Karpas-422 (cell line): ENCODE results near the gene ANKRD13D. TPM values are rescaled to one million over a fixed set of nuclear protein-coding genes. Genes with fewer than 3 reads are reported as not detected.

Experiments
- DNase-seq: peaks from one replicate; pipeline ENCODE4 v3.0.0-alpha.2; 2015
- H2AFZ ChIP-seq: fragments of 200-600 bp; sonication (generic); 2 replicates; pipeline ENCODE4 v1.6.1; 2014; ENCODE audit warnings: antibody characterized with exemption, low read length, mixed read lengths
- H3K27ac ChIP-seq: fragments of 200-600 bp; sonication (generic); 2 replicates; pipeline ENCODE4 v1.5.1; 2014; ENCODE audit warnings: mild to moderate bottlenecking, low read length, moderate library complexity
- H3K27me3 ChIP-seq: fragments of 200-600 bp; sonication (generic); 2 replicates; pipeline ENCODE4 v1.6.1; 2014; ENCODE audit warnings: low read length, mixed read lengths
- H3K36me3 ChIP-seq: fragments of 200-600 bp; sonication (generic); 2 replicates; pipeline ENCODE4 v1.6.1; 2014; ENCODE audit warnings: low read length, mixed read lengths; ENCODE audit not compliant: insufficient read depth
- H3K4me1 ChIP-seq: fragments of 200-600 bp; sonication (generic); 2 replicates; pipeline ENCODE4 v1.6.1; 2014; ENCODE audit warnings: mild to moderate bottlenecking, low read length, mixed read lengths
- H3K4me2 ChIP-seq: fragments of 200-600 bp; sonication (generic); 2 replicates; pipeline ENCODE4 v1.6.1; 2014; ENCODE audit warnings: low read length, low read depth, mild to moderate bottlenecking; ENCODE audit not compliant: poor library complexity, severe bottlenecking
- H3K4me3 ChIP-seq: fragments of 200-600 bp; sonication (generic); 2 replicates; pipeline ENCODE4 v1.5.1; 2014; ENCODE audit warnings: mild to moderate bottlenecking, antibody characterized with exemption, low read length, mixed read lengths
- H3K79me2 ChIP-seq: fragments of 200-600 bp; sonication (generic); 2 replicates; pipeline ENCODE4 v1.6.1; 2014; ENCODE audit warnings: mild to moderate bottlenecking, low read length, mixed read lengths
- H3K9ac ChIP-seq: fragments of 200-600 bp; sonication (generic); 2 replicates; pipeline ENCODE4 v1.6.0; 2014; ENCODE audit warnings: low read length
- H3K9me2 ChIP-seq: fragments of 200-600 bp; sonication (generic), shearing (Covaris generic); replicated peaks from 2 replicates; pipeline ENCODE4 v1.6.0; 2014; ENCODE audit warnings: mild to moderate bottlenecking, low read length, moderate library complexity; ENCODE audit not compliant: insufficient read depth
- H3K9me3 ChIP-seq: fragments of 300-700, 200-600 bp; sonication (generic); 2 replicates; pipeline ENCODE4 v1.6.1; 2014; ENCODE audit warnings: low read length, mixed read lengths
- H4K20me1 ChIP-seq: fragments of 200-600 bp; sonication (generic); 2 replicates; pipeline ENCODE4 v1.6.1; 2014; ENCODE audit warnings: mild to moderate bottlenecking, antibody characterized with exemption, low read length, low read depth; ENCODE audit not compliant: insufficient read depth
- total RNA-seq: library from RNA; depleted of rRNA; stranded (reverse); fragments of >200 nt; shearing (Covaris generic); gene quantifications from 2 replicates; pipeline ENCODE4 v1.2.3, GENCODE V29; 2014; ENCODE audit warnings: low replicate concordance

Gene ANKRD13D
- total RNA-seq, 1 experiment from 2014 or later: 31.3 TPM

GRCh38 chr11:67274768-67275605 lies 14.1 kb upstream of the ANKRD13D start:
- peak overlapping the region; percentile 88 for H3K4me2 ChIP-seq
- no peak overlapping the region for H2AFZ ChIP-seq
- H3K27ac ChIP-seq: peak overlapping the region; percentile 98
- no peaks in the 10 kb centered on the region for H3K27me3 ChIP-seq
- peaks cover 11% of the 10 kb centered on the region; the same call in 1 of the 2 replicates for H3K36me3 ChIP-seq
- DNase-seq: no peak
- H3K79me2 ChIP-seq: peaks cover 87% of the 10 kb centered on the region
- no peak overlapping the region for H3K4me3 ChIP-seq
- H3K9me3 ChIP-seq: no peaks in the 10 kb centered on the region
- peak overlapping the region; percentile 27 for H3K9ac ChIP-seq
- H3K9me2 ChIP-seq: no peaks in the 10 kb centered on the region
- H4K20me1 ChIP-seq: no peaks in the 10 kb centered on the region; the same call in 1 of the 2 replicates
- H3K4me1 ChIP-seq: peaks cover 82% of the 10 kb centered on the region

DNA sequence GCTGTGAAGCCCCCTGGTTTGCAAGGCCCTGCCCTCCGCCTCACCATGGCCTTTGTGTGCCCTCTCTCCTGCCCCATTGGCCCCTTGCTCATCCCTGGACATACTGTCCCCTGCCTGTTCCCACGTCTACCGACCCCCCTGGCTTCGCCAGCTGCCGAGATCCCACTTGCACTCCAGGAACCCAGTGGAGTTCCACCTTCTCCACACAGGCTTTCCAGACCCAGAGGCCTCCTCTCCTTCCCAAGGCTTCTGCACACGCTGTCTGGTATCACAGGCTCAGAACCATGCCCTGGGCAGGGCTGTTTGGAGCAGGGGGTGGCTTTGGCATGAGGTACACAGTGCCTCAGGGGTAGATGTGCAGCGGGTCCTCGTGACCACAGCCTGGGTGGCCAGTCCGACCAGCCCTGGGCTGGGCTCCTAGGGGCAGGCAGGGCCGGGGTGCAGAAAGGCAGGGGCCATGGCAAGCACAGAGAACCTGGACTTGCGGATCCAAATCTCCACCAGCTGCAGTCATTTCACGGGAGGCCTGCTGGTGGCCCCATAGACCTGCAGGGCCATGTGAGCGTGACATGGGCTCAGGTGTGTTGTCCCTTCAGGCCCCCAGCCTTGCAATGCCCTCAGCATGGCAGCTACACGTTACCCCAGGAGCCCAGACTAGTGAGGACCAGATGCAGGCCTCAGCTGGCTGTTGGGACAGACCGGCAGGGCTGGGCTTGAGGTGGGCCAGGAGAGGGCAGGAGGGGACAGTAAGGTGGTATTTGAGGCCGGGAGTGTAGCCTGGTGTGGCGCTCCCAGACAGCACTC lies 13.3 kb upstream of the ANKRD13D start:
- no peaks in the 10 kb centered on the region for H3K9me3 ChIP-seq
- no peaks in the 10 kb centered on the region for H4K20me1 ChIP-seq
- peaks cover 11% of the 10 kb centered on the region; the same call in 1 of the 2 replicates for H3K36me3 ChIP-seq
- H3K9me2 ChIP-seq: no peaks in the 10 kb centered on the region
- no peak overlapping the region for H2AFZ ChIP-seq
- DNase-seq: peak; percentile 64
- peak overlapping the region; percentile 49 for H3K9ac ChIP-seq
- H3K4me2 ChIP-seq: peak overlapping the region; percentile 88
- H3K27me3 ChIP-seq: no peaks in the 10 kb centered on the region
- H3K79me2 ChIP-seq: peaks cover 79% of the 10 kb centered on the region
- peak overlapping the region; percentile 98 for H3K27ac ChIP-seq
- H3K4me3 ChIP-seq: no peak overlapping the region
- peaks cover 74% of the 10 kb centered on the region for H3K4me1 ChIP-seq

- peaks cover 69% of the 10 kb centered on the region for H3K79me2 ChIP-seq
Measured at GRCh38 chr11:67276781-67277230, 12.3 kb upstream of the ANKRD13D start.

GRCh38 chr11:67277231-67277961 lies 11.7 kb upstream of the ANKRD13D start:
- peaks cover 11% of the 10 kb centered on the region; the same call in 1 of the 2 replicates for H3K36me3 ChIP-seq
- H3K79me2 ChIP-seq: peaks cover 63% of the 10 kb centered on the region
- no peaks in the 10 kb centered on the region for H3K9me3 ChIP-seq
- no peak overlapping the region for H2AFZ ChIP-seq
- H3K9me2 ChIP-seq: no peaks in the 10 kb centered on the region
- H3K27me3 ChIP-seq: no peaks in the 10 kb centered on the region
- H3K27ac ChIP-seq: peak overlapping the region; percentile 98
- no peaks in the 10 kb centered on the region for H4K20me1 ChIP-seq
- peak overlapping the region; percentile 94 for H3K9ac ChIP-seq
- peak overlapping the region; percentile 88 for H3K4me2 ChIP-seq
- peaks cover 58% of the 10 kb centered on the region for H3K4me1 ChIP-seq
- peak; percentile 97 for DNase-seq
- H3K4me3 ChIP-seq: peak overlapping the region; percentile 68

More at GRCh38 chr11:67276781-67277230, 12.3 kb upstream of the ANKRD13D start:
- no peaks in the 10 kb centered on the region for H3K27me3 ChIP-seq
- peak; percentile 72 for DNase-seq
- H3K9ac ChIP-seq: peak overlapping the region; percentile 94
- peak overlapping the region; percentile 88 for H3K4me2 ChIP-seq
- H3K36me3 ChIP-seq: peaks cover 11% of the 10 kb centered on the region; the same call in 1 of the 2 replicates
- H3K9me3 ChIP-seq: no peaks in the 10 kb centered on the region
- H3K27ac ChIP-seq: peak overlapping the region; percentile 98
- H3K4me3 ChIP-seq: peak overlapping the region; percentile 68
- H2AFZ ChIP-seq: no peak overlapping the region
- peaks cover 64% of the 10 kb centered on the region for H3K4me1 ChIP-seq
- no peaks in the 10 kb centered on the region for H3K9me2 ChIP-seq
- H4K20me1 ChIP-seq: no peaks in the 10 kb centered on the region

DNA sequence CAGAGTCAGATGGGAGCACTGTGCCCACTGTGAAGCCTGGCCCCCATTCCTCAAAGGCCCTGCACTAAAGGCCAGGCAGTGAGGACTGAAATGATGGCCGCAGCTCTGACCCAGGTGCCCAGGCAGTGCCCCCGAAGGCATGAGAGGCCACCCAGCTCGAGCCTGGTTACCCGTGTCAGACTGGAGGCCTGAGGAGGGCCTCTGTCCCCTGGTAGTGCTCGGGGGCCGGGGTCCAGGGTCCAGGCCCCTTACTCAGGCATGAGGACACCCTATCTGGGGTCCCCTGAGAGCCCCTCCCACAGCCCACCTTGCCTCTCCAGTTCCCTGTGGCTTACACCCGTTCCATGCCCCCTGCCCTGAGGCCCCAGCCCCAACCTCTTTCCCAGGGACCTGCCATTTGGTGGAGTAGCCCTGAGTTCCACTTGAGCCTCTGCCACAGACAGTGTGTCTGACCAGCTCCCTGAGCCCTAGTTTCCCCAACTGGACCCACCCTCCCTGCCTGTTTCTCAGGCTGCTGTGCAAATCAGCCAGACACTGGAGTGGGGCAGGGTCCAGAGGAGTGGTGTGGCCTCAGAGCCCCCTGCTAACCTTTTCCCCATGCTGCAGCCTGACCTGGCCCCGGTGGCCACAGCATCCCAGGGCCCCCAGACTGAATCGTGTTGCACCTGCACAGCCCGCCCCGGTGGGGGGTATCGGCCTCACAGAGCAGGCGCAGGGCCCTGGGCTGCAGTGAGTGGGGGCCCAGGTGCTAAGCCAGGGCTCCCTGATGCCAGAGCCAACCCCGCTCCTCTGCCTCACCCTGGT lies 10.8 kb upstream of the ANKRD13D start:
- H2AFZ ChIP-seq: no peak overlapping the region
- H3K4me2 ChIP-seq: peak overlapping the region; percentile 88
- no peaks in the 10 kb centered on the region for H4K20me1 ChIP-seq
- H3K4me1 ChIP-seq: peaks cover 49% of the 10 kb centered on the region
- no peaks in the 10 kb centered on the region for H3K27me3 ChIP-seq
- H3K9me2 ChIP-seq: no peaks in the 10 kb centered on the region
- H3K27ac ChIP-seq: peak overlapping the region; percentile 98
- H3K9ac ChIP-seq: peak overlapping the region; percentile 94
- DNase-seq: no peak
- H3K79me2 ChIP-seq: peaks cover 54% of the 10 kb centered on the region
- H3K9me3 ChIP-seq: no peaks in the 10 kb centered on the region
- peaks cover 11% of the 10 kb centered on the region; the same call in 1 of the 2 replicates for H3K36me3 ChIP-seq
- H3K4me3 ChIP-seq: peak overlapping the region; percentile 59; the same call in 1 of the 2 replicates

DNA sequence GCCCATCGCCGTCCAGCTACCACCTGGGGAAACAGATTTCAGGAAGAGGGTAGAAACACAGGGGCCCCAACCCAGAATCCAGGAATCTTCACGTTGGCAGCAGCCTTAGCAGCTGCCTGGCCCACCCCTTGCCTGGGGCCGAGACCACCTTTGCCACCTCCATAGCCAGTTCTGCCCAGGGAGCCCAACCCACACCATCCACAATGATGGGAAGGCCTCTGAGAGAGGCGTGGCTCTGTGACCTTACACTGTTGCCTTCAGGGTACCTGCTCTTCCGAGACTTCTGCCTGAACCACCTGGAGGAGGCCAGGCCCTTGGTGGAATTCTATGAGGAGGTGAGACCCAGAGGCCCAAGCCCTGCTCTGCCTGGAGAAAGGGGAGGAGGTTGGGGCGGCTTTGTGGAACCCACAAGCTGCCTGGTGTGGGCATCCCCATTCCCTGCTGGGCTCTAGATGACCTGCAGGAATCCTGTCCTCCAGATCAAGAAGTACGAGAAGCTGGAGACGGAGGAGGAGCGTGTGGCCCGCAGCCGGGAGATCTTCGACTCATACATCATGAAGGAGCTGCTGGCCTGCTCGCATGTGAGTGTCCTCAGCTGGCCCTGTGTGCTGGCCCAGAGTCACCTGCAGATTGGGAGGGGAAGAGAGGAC lies 10.0 kb upstream of the ANKRD13D start:
- H3K4me2 ChIP-seq: no peak overlapping the region
- no peak overlapping the region; the same call in 1 of the 2 replicates for H3K9ac ChIP-seq
- H2AFZ ChIP-seq: no peak overlapping the region
- no peaks in the 10 kb centered on the region for H4K20me1 ChIP-seq
- H3K36me3 ChIP-seq: peaks cover 11% of the 10 kb centered on the region; the same call in 1 of the 2 replicates
- H3K27me3 ChIP-seq: no peaks in the 10 kb centered on the region
- no peaks in the 10 kb centered on the region for H3K9me3 ChIP-seq
- H3K9me2 ChIP-seq: no peaks in the 10 kb centered on the region
- no peak overlapping the region for H3K4me3 ChIP-seq
- H3K79me2 ChIP-seq: peaks cover 46% of the 10 kb centered on the region
- peaks cover 41% of the 10 kb centered on the region for H3K4me1 ChIP-seq
- DNase-seq: no peak
- H3K27ac ChIP-seq: peak overlapping the region; percentile 98
